ENCODE measurements around the gene CACNG3. TPM values are rescaled to one million over a fixed set of nuclear protein-coding genes. Genes with fewer than 3 reads are reported as not detected.

The CACNG3 gene
- total RNA-seq, 4 donors from 2014 or later, result not detected

- H3K27ac ChIP-seq, result no peak overlapping the region
- no peaks in the 10 kb centered on the region for H3K4me1 ChIP-seq
- H3K36me3 ChIP-seq, result no peaks in the 10 kb centered on the region
- no peak overlapping the region for H3K4me3 ChIP-seq
- no peak for DNase-seq
- TF ChIP-seq EP300 (IDR thresholded peaks at IDR 0.05; ENCODE audit: low read depth) (no peak), POLR2AphosphoS5 (IDR thresholded peaks at IDR 0.05) (no peak), CTCF (IDR thresholded peaks at IDR 0.05) (no peak), POLR2A (IDR thresholded peaks at IDR 0.05) (no peak)
- intact Hi-C loops (cut with DNase I; ENCODE audit: low total_unique reads), result no loop called here
- no peaks in the 10 kb centered on the region for H3K27me3 ChIP-seq
- in situ Hi-C loops (cut with MboI; ENCODE audit: low pct_ligation_motif_present in 1 of 4, low pct_unique_long_range_greater_than_20kb in 1 of 4, low sequenced_read_pairs in 3 of 4), result no loop called here
- WGBS, 2 donors (ENCODE audit: low coverage in 1 of 2), result 59 to 68% methylated on average over 4 of the region's 4 CpGs
- no peaks in the 10 kb centered on the region for H3K9me3 ChIP-seq
These were observed 89.6 kb downstream of the CACNG3 start for GRCh38 chr16:24345704-24346103.

DNA sequence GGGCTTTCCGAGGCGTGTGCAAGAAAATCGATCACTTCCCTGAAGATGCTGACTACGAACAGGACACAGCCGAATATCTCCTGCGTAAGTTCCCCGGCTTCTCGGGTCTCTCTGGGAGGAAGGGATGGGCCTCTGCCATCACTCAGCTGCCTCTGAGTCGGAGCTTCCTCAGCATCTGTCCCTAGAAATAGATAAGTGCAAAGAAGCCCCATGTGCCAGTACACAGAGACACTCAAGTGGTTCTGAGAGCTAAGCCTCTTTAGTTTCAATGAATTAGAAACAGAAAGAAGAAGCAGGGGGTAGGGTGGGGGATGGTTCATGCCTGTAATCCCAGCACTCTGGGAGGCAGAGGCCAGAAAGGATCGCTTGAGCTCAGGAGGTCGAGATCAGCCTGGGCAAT is 90.6 kb downstream of the CACNG3 start:
- in situ Hi-C loops (cut with MboI; ENCODE audit: low pct_ligation_motif_present in 1 of 4, low pct_unique_long_range_greater_than_20kb in 1 of 4, low sequenced_read_pairs in 3 of 4), result no loop called here
- Histone ChIP-seq H3K36me3 (no peaks in the 10 kb centered on the region), H3K4me1 (no peaks in the 10 kb centered on the region), H3K4me3 (no peak overlapping the region), H3K27me3 (no peaks in the 10 kb centered on the region), H3K9me3 (no peaks in the 10 kb centered on the region), H3K27ac (no peak overlapping the region)
- 60 to 80% methylated on average over 7 to 11 of the region's 11 CpGs for WGBS, 2 donors (ENCODE audit: low coverage in 1 of 2)
- no peak for TF ChIP-seq CTCF (IDR thresholded peaks at IDR 0.05)
- TF ChIP-seq POLR2A (IDR thresholded peaks at IDR 0.05), result no peak
- TF ChIP-seq POLR2AphosphoS5 (IDR thresholded peaks at IDR 0.05), result no peak
- no peak for TF ChIP-seq EP300 (IDR thresholded peaks at IDR 0.05; ENCODE audit: low read depth)
- no peak for DNase-seq
- intact Hi-C loops (cut with DNase I; ENCODE audit: low total_unique reads), result no loop called here

DNA sequence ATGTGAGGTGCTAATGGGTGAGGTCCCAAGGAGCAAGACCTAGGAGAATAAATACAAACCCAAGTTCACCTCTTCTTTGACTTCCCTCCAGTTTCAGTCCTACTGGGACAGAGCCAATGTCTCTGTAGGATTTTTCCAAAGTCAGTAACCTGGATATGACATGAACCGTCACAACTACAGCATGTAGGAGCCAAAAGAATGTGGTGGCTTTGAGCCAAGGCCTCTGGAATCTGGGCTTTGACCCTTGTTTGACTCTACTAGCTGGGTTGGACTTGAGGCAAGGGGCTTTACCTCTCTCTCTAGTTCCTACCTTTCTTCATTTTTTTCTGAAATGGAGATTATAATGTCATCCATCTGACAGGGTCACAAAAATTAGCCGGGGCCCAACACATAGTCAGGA is 91.4 kb downstream of the CACNG3 start:
- Histone ChIP-seq H3K4me1 (no peaks in the 10 kb centered on the region), H3K4me3 (no peak overlapping the region), H3K36me3 (no peaks in the 10 kb centered on the region), H3K27ac (no peak overlapping the region), H3K27me3 (no peaks in the 10 kb centered on the region), H3K9me3 (no peaks in the 10 kb centered on the region)
- DNase-seq, result no peak
- intact Hi-C loops (cut with DNase I; ENCODE audit: low total_unique reads), result no loop called here
- in situ Hi-C loops (cut with MboI; ENCODE audit: low pct_ligation_motif_present in 1 of 4, low pct_unique_long_range_greater_than_20kb in 1 of 4, low sequenced_read_pairs in 3 of 4), result no loop called here
- TF ChIP-seq CTCF (IDR thresholded peaks at IDR 0.05) (no peak), EP300 (IDR thresholded peaks at IDR 0.05; ENCODE audit: low read depth) (no peak), POLR2A (IDR thresholded peaks at IDR 0.05) (no peak), POLR2AphosphoS5 (IDR thresholded peaks at IDR 0.05) (no peak)
- 56 to 67% methylated on average over 1 to 2 of the region's 2 CpGs for WGBS, 2 donors (ENCODE audit: low coverage in 1 of 2)

GRCh38 chr16:24348545-24349290 is 92.6 kb downstream of the CACNG3 start:
- no peaks in the 10 kb centered on the region for H3K36me3 ChIP-seq
- H3K27ac ChIP-seq, result no peak overlapping the region
- no peaks in the 10 kb centered on the region for H3K9me3 ChIP-seq
- no peaks in the 10 kb centered on the region for H3K27me3 ChIP-seq
- no peak for DNase-seq
- no peak overlapping the region for H3K4me3 ChIP-seq
- WGBS, 2 donors (ENCODE audit: low coverage in 1 of 2), result 56 to 62% methylated on average over 4 to 9 of the region's 9 CpGs
- intact Hi-C loops (cut with DNase I; ENCODE audit: low total_unique reads) (no loop called here), in situ Hi-C loops (cut with MboI; ENCODE audit: low pct_ligation_motif_present in 1 of 4, low pct_unique_long_range_greater_than_20kb in 1 of 4, low sequenced_read_pairs in 3 of 4) (no loop called here)
- no peaks in the 10 kb centered on the region for H3K4me1 ChIP-seq
- TF ChIP-seq EP300 (IDR thresholded peaks at IDR 0.05; ENCODE audit: low read depth), result no peak
- no peak for TF ChIP-seq POLR2A (IDR thresholded peaks at IDR 0.05)
- TF ChIP-seq POLR2AphosphoS5 (IDR thresholded peaks at IDR 0.05), result no peak
- no peak for TF ChIP-seq CTCF (IDR thresholded peaks at IDR 0.05)

Measured in transverse colon (tissue), 4 donors.